Measurements from ENCODE around the gene DNAJB11.

DNA sequence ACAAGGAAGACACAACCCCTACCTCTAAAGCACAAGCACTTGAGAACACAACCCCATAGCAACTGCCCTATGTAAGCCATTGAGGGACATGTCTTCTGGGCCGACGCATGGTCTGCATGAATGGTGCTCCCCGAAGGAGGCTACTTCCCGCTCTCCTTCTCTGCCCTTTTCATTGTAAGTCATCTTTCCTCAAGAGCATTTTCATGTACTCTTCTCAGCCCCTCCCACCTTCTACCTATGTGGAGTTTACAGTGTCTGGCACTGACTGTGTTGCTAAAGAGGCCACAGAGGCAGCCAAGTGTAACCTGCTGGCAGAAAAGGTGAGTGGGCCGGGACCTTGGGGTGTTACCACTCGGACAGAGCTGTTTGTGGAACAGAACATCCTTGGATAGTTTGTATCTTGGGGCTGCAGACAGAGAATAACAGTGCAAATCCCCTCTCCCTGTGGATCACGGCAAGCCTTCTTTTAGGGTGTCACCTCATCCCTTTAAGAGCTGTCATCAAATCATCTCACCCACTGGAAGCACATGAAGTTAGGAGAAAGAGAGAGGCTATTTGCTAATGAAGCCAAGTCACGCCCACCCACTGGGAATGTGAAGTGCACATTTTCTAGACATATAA is 47.9 kb downstream of the DNAJB11 start:
- TF ChIP-seq POLR2A (IDR thresholded peaks at IDR 0.05) (no peak), POLR2AphosphoS5 (IDR thresholded peaks at IDR 0.05) (no peak)
- TF ChIP-seq, protein P1, sequence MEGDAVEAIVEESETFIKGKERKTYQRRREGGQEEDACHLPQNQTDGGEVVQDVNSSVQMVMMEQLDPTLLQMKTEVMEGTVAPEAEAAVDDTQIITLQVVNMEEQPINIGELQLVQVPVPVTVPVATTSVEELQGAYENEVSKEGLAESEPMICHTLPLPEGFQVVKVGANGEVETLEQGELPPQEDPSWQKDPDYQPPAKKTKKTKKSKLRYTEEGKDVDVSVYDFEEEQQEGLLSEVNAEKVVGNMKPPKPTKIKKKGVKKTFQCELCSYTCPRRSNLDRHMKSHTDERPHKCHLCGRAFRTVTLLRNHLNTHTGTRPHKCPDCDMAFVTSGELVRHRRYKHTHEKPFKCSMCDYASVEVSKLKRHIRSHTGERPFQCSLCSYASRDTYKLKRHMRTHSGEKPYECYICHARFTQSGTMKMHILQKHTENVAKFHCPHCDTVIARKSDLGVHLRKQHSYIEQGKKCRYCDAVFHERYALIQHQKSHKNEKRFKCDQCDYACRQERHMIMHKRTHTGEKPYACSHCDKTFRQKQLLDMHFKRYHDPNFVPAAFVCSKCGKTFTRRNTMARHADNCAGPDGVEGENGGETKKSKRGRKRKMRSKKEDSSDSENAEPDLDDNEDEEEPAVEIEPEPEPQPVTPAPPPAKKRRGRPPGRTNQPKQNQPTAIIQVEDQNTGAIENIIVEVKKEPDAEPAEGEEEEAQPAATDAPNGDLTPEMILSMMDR (IDR thresholded peaks at IDR 0.05) = no peak
